ENCODE measurements around the gene P2RY14.

Gene P2RY14

DNA sequence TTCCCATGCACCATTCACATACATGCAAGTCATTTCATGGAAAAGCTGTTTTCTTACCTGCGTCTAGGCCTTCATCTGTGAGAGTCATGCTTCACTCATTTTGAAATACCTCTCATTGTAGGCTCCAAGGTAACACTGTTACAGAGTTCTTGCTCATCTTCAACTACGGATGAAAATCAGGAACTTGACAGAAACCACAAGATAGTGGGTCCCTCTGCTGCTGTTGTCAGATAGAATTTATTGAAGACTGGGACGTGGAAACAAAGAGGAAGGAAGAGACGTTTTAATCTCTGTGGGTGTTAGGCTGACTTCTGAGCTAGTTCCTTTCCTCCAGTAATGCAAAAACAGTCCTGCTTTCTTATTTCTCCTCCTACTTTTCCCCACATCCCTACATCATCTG, at the start of gene P2RY14:
Gene P2RY14 (minus strand): TSS at position 313 of the 400 bp plus-strand sequence. CDS start 64,226 bp downstream, outside the sequence.
- no peak for DNase-seq (ENCODE audit: low read depth, low spot score)

DNA sequence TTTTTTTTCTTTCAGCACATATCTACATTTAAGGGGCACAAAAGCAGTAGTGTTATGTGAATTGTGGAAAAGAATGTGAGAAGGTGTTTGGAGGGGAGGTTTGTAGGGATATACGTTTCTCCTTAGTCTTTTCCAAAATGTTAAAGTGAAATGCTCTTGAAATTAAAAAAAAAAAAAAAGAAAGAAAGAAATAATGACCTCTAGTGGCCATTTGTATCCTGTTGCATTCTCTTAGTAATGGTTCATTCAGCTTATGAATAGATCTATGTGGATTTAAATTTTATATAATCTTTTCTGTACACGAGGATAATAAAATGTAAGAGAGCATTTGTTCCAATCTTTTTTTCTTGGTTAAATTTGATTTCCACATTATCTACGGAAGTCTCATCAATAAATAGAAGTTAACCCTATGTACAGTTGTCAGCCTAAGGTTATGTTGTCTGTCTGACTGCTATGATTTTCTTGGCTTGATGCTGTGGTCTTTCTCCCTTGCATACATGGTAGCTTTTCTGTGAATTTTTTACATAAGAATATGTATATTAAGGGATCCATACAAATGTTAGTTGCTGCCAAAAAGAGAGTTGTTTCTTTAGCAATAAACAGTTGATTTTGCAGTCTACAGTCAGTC, 49.3 kb upstream of the P2RY14 start:
- no peak for DNase-seq (ENCODE audit: low read depth, low spot score)

DNA sequence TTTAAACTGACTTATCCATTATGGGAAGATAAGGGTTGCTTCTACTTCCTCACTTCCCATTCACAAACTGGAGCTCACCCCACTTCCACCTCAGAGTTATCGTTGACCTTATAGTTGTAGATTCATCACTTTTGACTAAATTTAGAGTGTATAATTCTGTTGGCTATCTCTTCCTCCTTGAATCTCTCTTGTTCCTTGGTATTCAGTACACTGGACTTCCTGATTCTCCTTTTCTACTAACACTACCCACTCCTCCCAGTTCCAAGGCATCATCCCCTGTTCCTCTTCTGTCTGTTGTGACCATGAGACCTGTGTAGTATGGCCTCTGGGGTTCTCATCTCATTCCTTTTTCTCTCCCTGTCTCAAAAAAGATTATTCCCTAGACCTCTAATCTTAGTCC, 44.2 kb upstream of the P2RY14 start:
- no peak for DNase-seq (ENCODE audit: low read depth, low spot score)

DNA sequence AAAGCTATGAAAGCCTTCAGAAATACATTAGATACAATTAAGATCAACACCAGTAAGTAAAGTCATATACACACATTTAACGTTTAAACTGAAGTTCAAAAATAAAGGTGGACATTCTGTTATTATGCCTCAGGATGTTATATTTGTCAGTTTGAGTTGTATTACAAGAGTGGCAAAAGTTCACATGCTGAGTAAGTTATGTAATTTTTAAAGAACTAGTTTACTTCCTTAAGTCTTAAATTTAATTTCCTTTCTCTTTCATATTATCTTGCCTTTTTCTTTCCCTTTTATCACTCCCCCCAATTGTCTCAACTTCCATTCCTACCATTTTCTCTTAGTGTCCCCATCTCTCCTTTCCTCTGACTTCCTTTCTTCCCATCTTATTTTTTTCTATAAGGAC, 43.2 kb upstream of the P2RY14 start:
- no peak for DNase-seq (ENCODE audit: low read depth, low spot score)

DNA sequence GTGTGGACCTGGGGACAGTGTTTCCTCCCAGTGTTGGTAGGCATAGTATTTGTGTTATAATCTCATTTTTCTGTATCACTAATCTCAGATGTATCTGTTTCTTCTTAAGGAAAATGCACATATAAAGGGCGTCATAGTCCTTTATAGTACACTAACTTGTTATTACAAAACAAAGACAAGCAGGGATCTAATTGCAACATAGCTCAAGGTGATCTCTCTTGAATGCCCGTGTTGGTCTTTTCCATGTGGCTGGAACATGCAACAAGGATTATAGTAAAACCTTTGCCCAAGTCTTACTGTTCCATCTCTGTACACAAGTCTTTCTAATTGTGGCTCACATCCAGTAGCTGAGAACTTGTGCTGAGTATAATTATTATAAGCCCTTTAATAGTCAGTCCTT, 41.8 kb upstream of the P2RY14 start:
- no peak for DNase-seq (ENCODE audit: low read depth, low spot score)

DNA sequence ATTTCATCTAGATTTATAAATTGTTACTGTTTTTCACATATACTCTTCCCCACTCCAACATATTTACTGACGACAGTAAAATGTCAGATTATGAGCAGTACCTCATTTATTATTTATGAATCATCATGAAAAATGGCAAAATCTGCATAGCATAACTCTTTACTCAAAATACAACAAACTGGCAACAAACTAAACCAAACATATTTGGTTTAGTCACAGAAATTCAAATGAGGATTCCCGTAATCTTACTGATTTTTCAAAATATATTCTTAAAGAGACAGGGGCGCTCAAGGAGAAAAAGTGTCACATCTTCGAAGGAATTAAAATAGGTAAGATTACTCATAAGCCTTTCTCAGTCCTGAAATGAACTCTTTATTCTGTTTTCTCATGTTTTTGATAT, 41.3 kb upstream of the P2RY14 start:
- DNase-seq (ENCODE audit: low read depth, low spot score): no peak

DNA sequence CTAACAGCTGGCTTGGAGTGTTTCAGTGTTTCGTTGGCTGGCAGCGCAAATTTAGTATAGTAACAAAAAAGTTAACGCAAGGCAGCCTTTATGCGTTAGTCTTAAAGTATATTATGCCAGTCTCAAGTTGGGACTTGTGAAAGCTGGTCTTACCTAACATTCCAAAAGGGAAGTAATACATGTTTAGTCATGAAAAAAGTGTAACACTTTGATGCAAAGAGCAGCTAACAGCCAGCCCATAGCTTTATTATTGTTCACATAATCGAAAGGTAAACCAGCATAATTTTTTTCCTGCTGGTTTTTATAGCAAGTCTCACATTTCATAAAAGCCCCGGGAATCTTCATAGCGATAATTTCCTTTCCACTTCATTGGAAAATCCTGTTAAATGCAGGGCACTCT, 40.6 kb upstream of the P2RY14 start:
- DNase-seq (ENCODE audit: low read depth, low spot score): no peak

DNA sequence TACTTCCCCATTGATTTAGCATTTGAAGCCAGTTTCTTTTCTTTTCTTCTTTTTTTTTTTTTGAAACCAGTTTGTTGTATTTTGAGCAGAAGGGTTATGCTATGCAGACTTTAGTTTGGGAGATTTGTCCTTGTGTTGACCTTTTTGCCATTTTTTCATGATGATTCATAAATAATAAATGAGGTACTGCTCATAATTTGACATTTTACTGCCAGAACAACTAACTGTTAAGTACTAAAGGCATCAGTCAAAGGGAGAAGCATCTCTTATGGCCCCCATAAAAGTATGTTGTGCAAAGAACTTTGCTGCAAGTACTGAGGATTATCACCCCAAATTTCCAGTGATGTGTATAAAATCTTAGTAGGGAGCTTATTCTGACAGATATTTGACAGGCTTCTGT, 40.0 kb upstream of the P2RY14 start:
- no peak for DNase-seq (ENCODE audit: low read depth, low spot score)

DNA sequence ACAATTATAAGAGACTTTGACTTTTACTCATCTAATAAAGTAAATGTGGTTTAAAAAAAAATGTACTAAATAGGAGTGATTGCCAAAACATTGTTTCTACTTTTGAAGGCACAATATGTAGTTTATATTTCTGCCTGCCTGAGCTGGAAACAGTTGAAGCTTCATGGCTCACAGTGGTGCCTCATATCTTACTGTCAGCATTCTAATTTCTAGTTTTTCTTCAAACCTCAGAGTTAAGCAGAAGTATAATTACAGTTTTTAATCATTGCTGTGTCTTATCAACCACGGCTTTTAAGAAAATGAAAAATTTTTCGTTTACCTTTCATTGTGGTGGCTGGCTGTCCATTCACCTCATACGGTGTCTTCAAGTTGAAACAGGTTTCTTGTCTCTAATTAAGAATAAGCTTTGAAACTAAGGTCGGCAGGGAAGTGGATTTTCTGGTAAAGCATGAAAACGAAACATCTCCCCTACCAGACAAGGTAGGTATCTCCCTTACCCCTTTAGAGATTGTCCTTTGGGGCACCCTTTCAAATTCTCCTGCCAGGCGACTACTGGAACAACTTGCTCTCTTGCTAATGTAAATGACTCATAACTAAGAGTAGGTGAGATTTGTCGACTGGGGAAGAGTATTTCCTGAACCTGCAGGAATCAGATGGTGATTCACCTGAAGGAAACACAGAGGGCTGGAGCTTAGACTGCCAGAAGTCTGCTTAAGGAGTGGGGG, 38.1 kb upstream of the P2RY14 start, which contains the start of gene GPR87:
Gene GPR87 (minus strand): TSS at position 554 of the 725 bp plus-strand sequence. CDS start 16,720 bp downstream, outside the sequence.
- peak; percentile 20 for DNase-seq (ENCODE audit: low read depth, low spot score)

DNA sequence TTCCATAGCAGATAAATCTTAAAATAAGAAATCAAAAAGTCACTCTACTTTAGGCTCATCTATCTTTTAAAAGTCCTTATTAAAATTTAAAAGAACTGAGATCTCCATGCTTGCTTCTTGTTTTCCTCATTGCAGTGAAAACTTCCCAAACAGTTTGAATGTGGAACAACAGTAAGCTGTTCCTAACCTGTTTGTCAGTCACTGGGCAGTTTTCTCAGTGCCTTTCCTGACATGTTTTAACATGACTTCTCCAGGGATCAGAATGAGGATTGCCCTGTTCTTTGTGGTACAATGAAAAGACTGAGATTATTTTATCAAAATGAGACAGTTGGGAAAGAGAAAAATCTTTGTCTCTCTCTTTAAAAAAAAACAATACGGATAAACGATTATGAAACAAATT, 37.5 kb upstream of the P2RY14 start:
- no peak for DNase-seq (ENCODE audit: low read depth, low spot score)

DNA sequence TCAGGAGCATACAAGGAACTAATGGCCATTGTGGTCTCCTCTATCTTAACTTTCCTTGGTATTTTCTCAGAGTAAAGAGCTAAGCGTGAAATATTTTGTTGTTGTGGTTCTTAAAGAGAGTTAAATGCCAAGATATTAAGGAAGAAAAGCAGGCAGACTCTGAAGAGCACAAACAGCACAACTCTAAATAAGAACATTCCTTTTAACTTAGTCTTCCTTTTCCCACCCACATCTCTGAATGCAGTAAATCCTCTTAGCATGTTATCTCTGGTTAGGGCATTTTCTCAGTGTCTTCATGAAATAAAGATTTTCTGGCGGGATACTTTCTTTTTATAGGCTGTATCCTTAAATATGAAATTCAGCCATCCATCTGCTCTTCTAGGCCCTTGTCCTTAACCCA, 36.8 kb upstream of the P2RY14 start:
- no peak for DNase-seq (ENCODE audit: low read depth, low spot score)

DNA sequence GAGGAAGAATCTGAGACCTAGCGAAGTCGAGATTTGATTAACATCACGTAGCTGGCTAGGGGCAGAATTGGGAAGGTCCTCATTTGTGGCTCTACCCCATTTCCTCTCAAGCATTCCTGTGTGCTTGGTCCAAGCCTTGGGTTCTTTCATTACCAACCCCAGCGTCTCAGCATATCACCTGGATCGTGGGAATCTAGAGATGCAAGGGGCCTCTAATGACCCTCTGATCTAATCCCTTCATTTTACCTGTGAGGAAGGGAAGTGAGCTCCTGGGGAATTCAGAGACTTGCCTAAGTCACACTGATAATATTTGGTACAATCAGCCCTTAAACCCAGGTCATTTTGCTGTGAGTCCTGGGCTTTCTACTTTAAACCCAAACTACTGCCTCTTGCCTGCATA, 36.3 kb upstream of the P2RY14 start:
- no peak for DNase-seq (ENCODE audit: low read depth, low spot score)

DNA sequence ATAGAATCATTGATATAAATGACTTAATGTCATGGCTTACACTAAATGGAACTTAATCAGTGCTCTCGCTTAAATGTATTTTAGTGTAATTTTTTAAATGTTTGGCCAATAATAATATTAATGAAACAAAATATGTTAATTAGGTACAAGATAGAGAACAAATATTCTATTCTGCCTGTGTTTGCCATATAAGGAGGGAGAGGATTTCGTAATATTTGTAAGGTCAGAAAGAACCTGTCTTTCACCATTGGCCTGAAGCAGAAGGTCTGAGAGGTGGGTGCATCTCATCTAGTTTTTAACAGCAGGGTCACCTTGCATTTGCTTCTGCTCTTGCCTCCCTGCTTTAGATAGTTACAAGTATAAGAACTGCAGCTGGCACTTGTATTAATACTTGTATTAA, 35.8 kb upstream of the P2RY14 start:
- DNase-seq (ENCODE audit: low read depth, low spot score): no peak

DNA sequence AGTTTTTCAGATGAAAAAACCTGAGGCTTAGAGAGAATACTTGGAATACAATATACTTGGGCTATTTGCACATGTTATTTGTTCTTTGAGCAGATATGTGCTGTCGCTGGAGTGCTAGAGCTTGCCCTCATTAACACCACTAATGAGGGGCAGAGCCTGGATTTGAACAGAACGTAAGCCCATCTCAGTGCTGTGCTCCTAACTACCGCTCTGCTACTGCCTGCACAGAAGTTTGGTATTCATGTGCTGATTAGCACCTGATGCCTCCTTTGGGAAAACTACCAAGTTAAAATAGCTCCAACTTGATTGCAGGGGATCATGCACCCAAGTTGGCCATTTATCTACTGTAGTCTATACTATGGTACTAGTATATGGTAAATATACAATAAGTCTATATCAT, 34.6 kb upstream of the P2RY14 start:
- no peak for DNase-seq (ENCODE audit: low read depth, low spot score)

DNA sequence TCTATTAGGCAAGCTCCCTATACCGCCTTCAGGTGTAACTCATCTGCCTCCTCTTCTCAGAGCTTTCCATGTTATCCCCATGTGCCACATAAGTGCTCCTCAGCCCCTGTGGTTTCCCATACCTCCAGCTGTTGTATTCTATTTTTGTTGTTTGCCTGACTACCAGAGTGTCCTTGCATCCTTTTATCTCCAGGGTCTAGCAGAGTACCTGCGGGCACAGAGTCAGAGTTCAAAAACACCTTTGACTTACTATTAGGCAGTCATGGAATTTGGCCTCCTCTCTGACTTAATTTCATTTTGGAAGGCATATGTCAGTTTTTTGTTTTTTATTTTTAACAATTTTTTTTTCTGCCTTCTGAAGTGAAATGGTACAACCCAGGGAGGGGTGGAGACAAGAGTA, 31.2 kb upstream of the P2RY14 start:
- DNase-seq (ENCODE audit: low read depth, low spot score): no peak

DNA sequence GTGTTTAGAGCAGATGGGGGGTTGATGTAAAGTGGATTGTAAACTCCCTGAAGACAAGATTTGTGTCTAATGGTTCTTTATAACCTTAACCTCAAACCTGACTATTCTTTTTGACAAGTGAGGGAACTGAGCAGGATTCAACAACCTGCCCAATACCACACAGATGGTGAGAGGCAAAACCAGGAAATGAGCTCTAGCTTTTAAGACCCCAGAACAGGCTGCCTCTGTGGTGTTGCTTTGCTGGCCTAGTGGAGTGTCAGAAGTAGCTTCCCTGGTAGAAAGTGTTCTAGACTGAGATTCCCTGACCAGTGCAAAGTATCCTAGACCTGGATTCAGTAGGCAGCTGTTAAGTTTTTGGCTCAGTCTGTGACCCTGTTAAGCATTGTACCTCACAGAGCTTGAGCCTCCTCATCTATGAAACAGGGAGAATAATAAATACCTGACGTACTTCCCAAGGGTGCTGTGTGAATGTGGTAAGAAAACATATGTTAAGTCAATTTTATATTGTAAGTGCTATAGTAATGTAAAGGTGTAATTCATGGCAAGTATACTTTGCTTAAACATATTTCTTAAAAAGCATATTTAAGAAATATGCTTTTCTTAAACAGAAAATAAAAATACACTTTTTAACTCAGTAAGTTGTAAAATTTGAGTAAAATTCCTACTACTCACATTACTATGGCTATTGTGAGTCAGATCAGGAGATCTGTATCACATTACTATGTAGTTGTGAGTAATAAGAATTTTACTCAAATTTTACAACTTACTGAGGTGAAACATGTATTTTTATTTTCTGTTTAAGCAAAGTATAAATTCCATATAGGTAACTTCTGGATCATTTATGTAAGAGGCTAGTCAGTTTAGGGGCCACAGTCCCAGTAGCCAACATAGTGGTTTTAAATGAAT, 29.5 kb upstream of the P2RY14 start:
- DNase-seq (ENCODE audit: low read depth, low spot score): no peak

DNA sequence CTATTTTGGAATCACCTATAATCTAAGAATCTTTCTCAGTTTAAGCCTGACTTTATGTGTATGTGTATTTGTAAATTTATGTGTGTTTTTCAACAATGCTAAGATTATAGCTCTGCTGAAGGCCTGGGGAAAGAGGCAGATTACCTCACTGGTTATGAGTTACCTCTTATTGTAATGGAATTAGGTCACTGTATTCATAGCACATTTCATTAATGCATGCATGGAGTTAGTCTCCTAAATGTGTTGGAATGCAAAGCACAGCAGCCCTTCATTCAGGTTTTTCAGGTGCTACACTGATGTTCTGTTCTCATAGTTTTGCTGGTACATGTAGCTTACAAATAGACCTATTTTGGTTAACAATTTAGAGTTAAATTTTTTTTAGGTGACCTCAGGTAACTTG, 28.8 kb upstream of the P2RY14 start:
- no peak for DNase-seq (ENCODE audit: low read depth, low spot score)

DNA sequence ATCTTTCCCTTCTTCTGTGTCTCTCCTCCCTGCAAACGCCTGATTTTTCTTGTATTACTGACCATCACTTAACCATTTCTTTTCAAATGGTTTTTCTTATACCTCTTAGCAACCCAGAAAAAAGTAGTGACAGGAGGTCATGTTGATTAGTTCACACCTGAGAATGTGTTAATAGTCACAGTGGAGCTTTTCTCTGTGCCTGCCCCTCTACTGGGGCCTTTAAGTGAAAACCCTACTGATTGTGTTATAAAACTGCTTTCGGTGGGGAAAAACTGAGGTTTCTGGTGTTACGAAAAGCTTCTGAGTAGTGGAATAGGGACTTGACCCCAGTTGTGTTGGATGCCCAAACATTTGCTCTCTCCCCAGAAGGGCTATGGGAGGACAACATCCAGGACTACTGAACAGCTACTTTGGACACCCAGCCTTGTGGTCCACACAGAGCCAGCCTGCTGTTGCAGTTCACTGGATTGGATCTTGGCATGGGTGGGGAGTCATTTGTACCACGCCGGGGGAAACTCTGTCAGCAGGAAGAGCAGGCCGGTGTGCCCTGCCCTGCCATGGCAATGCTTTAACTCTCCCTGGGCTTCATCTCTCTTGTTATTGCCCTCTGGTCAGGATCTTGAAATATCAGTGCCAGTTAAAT, 27.9 kb upstream of the P2RY14 start:
- no peak for DNase-seq (ENCODE audit: low read depth, low spot score)

DNA sequence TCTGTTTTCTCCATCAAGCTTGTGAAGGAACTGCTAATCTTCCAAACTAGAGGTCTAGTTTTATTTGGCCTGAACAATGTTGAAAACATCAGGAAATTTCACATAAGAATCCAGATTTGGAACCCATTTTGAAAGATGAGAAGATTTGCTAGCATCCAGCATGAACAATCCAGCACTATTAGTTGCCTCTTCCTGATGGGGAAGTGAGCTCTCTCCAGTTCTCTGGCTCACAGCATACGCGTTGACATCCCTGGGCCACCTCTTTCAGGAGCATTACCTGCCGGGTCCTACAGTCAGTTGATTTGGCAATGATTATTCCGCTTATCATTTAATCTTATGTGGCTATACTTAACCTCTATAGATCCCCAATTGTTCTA, 27.4 kb upstream of the P2RY14 start:
- no peak for DNase-seq (ENCODE audit: low read depth, low spot score)

DNA sequence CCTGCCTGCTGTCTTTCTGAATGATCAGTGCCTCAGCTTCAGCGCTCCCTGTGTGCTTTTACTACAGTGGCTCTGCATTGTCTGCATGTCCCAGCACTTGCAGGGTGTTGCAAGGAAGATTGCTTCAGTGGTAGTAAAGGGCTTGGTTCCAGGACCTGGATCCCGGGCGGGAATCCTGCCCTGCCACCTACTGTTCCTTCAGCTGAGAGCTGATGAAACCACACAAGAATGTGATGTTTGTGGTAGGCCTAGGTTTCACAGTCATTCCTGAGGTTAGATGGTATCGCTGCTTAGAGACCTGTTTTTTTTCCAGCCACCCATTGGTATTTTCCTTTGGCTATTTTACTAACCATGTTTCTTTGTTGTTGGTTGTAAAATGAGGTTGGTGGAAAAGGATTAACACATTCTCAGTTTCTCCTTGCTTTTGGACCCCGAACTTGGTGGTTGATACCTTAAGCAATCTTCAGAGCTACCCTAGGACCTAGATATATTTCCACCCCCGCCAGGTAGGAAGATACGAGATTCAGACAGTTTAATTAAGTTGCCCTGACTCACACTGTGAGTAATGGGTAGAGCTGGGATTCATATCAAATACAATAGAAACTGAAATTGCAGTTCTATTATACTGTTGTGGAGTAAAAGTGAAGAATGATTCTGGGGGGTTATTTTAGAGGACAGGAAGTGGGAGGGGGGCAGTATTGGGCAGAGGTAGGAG, 26.9 kb upstream of the P2RY14 start:
- DNase-seq (ENCODE audit: low read depth, low spot score): peak; percentile 86

DNA sequence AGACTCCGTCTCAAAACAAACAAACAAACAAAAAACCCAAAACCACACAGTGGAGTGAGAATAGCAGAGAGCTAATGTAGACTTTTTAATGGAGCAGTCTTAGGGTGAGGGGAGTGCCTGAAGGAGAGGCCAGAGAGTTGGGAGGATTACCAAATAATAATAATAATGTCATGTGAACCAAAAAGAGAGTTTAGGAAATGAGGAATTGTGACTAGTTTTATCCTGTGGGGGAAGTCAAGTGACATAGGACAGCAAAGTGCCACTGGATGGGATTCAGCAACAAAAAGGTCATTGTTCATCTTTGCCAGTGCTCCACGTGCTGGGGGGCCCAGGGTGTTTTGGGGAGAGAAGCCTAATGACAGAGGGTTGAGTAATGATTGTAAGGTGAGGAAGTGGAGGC, 25.4 kb upstream of the P2RY14 start:
- no peak for DNase-seq (ENCODE audit: low read depth, low spot score)

Measured in iPS DF 19.7 (cell line).